HG03280 (cell line): ENCODE data around the gene SERPINB7.
"Not testable (repeated sequence)": the region's sequence is repeated elsewhere in the genome, so short reads cannot be mapped to it uniquely, and the experiment has no call there.

Experiments
- ATAC-seq: cut with Tn5 transposase; IDR thresholded peaks from one replicate; pipeline ENCODE4 v1.9.1; 2021; ENCODE audit warnings: mild to moderate bottlenecking, moderate library complexity; ENCODE audit not compliant: unreplicated experiment

The SERPINB7 gene

GRCh38 chr18:63775166-63775730 lies at the start of gene SERPINB7:
Gene SERPINB7 (plus strand): TSS chr18:63775418. CDS start chr18:63782373, 6,955 bp downstream.
- ATAC-seq, result no peak

GRCh38 chr18:63725682-63726480 lies 49.3 kb upstream of the SERPINB7 start:
- ATAC-seq, result no peak

- no peak for ATAC-seq
Observed at GRCh38 chr18:63730773-63731172, 44.4 kb upstream of the SERPINB7 start.

GRCh38 chr18:63731215-63731614 lies 44.0 kb upstream of the SERPINB7 start:
- no peak for ATAC-seq

- ATAC-seq, result no peak
Observed at GRCh38 chr18:63736876-63737275, 38.3 kb upstream of the SERPINB7 start.

- no peak for ATAC-seq
Observed at GRCh38 chr18:63741769-63742168, 33.4 kb upstream of the SERPINB7 start.

- ATAC-seq, result no peak
Observed at GRCh38 chr18:63747006-63747405, 28.2 kb upstream of the SERPINB7 start.

- ATAC-seq, result no peak
Observed at GRCh38 chr18:63749489-63749888, 25.7 kb upstream of the SERPINB7 start.

GRCh38 chr18:63752636-63753035 lies 22.6 kb upstream of the SERPINB7 start:
- ATAC-seq, result no peak

- no peak for ATAC-seq
Observed at GRCh38 chr18:63753676-63754075, 21.5 kb upstream of the SERPINB7 start.

GRCh38 chr18:63757541-63757940 lies 17.7 kb upstream of the SERPINB7 start:
- ATAC-seq, result no peak

- ATAC-seq, result no peak
Observed at GRCh38 chr18:63758615-63759240, 16.5 kb upstream of the SERPINB7 start.

GRCh38 chr18:63759786-63760185 lies 15.4 kb upstream of the SERPINB7 start:
- ATAC-seq, result not testable (repeated sequence)

GRCh38 chr18:63762518-63762917 lies 12.7 kb upstream of the SERPINB7 start:
- ATAC-seq, result no peak

GRCh38 chr18:63763831-63764600 lies 11.2 kb upstream of the SERPINB7 start:
- ATAC-seq, result no peak

- ATAC-seq, result no peak
Observed at GRCh38 chr18:63765837-63766236, 9.4 kb upstream of the SERPINB7 start.

- no peak for ATAC-seq
Observed at GRCh38 chr18:63773551-63773950, 1.7 kb upstream of the SERPINB7 start.

- ATAC-seq, result no peak
Observed at GRCh38 chr18:63774511-63774910, 707 bp upstream of the SERPINB7 start.

- no peak for ATAC-seq
Observed at GRCh38 chr18:63779386-63779785, 4.2 kb downstream of the SERPINB7 start.

GRCh38 chr18:63783394-63783793 lies 8.2 kb downstream of the SERPINB7 start:
- no peak for ATAC-seq

- ATAC-seq, result no peak
Observed at GRCh38 chr18:63784787-63785452, 9.7 kb downstream of the SERPINB7 start.
